CD4-positive, alpha-beta T cell treated with Interleukin-21 for 1 hour (primary cell): Measurements from ENCODE around the gene RPL32.

ENCODE experiments used
- DNase-seq: peaks from one replicate; pipeline ENCODE4 v3.0.0-alpha.2; 2020

RPL32 gene

GRCh38 chr3:12830785-12831156, 10.6 kb downstream of the RPL32 start:
- no peak for DNase-seq

GRCh38 chr3:12829886-12830784, 11.2 kb downstream of the RPL32 start:
- DNase-seq, result no peak

- no peak for DNase-seq
Measured at GRCh38 chr3:12829404-12829803, 12.0 kb downstream of the RPL32 start.

- DNase-seq, result no peak
Measured at GRCh38 chr3:12828751-12829150, 12.6 kb downstream of the RPL32 start.

DNA sequence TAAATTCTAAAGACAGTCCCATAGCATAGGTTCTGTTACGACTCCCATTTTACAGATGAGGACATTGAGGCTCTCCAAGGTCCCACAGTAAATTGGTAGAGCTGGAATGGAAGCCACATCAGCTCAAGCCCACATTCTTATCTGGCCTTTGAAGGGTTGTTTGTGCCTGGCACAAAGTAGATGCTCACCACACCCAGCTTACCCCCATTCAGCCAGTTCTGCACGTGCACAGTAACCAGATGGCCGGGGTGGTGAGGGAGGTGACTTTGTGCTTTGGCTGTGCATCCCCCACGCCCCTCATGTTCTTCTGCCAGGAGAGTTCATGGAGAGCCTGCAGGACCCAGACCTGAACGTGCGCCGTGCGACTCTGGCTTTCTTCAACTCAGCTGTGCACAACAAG, 16.2 kb downstream of the RPL32 start:
- no peak for DNase-seq

GRCh38 chr3:12824299-12824698, 17.1 kb downstream of the RPL32 start:
- DNase-seq, result no peak

GRCh38 chr3:12822725-12823373, 18.5 kb downstream of the RPL32 start:
- no peak for DNase-seq

DNA sequence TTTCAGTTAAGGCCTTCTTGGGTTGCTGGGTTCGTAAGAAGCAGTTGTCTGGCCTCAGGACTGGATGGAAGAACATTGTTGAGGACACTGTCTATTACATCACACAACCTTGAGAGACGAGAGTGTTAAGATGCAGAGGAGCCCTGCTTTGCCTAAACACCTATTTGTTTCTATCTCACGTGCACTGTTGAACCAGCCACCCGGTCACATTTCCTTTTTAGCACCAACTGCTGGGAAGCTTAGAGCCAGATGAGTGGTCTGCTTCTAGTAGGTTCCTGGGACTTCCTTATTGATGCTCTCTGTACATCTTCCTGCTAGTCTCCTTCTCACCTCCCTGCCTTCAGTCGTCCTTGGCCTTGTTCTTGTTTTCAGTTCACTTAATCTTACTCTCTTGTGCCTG, 22.6 kb downstream of the RPL32 start:
- DNase-seq, result no peak

DNA sequence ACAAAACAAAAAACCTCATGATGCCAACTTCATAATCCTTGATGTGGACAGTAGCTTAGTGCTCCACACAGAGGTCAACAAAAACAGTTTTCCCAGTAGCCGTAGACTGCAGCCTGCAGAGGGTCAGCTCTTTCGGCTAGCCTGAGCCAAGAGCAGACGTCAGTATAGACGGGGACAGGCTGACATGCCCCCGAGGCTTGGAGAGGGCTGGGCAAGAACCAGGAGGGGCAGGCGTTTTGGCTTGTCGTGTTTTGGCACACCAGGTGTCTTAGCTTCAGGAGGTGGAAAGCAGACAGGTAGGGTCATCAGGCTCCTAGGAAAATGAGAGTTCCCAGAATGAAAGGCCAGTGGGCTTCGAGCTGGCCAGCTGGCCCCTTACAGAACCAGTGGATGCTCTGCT, 23.1 kb downstream of the RPL32 start:
- DNase-seq, result no peak

- DNase-seq, result no peak
Measured at GRCh38 chr3:12817343-12817710, 24.0 kb downstream of the RPL32 start.

- DNase-seq, result no peak
Measured at GRCh38 chr3:12816521-12817342, 24.6 kb downstream of the RPL32 start.

- DNase-seq, result no peak
Measured at GRCh38 chr3:12815719-12816118, 25.6 kb downstream of the RPL32 start.

GRCh38 chr3:12815078-12815477, 26.3 kb downstream of the RPL32 start:
- DNase-seq, result no peak

GRCh38 chr3:12813967-12814366, 27.4 kb downstream of the RPL32 start:
- DNase-seq, result no peak

GRCh38 chr3:12812812-12813211, 28.6 kb downstream of the RPL32 start:
- DNase-seq, result no peak

- no peak for DNase-seq
Measured at GRCh38 chr3:12810961-12811360, 30.4 kb downstream of the RPL32 start.

DNA sequence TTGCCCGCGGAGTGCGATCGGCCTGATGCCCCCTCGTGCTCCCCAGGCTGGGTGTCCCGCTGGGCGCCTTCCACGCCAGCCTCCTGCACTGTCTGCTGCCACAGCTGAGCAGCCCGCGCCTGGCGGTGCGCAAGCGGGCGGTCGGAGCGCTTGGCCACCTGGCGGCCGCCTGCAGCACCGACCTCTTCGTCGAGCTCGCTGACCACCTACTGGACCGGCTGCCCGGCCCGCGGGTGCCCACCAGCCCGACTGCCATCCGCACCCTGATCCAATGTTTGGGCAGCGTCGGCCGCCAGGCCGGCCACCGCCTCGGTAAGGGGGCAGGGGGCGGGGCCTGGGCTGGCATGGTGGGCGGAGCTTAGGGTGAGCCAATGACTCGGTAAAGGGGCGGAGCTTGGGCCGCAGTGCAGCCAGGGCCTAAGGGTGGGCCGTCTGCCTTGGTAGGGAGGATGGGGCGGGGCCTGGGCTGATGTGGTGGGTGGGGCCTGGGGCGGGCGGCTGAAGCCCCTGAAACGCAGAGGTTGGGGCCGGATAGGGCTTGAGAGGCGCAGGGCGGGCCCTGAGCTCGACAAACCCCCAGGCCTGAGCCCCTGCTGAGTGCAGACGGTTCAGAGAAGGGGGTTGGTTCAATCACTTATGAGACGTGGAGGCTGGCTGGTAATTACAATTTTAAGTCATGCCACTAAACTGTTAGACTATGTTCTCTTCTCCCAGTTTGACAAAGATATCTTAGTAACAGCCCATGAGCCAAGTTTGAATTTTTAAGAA, 31.2 kb downstream of the RPL32 start:
- DNase-seq, result peak; percentile 94

DNA sequence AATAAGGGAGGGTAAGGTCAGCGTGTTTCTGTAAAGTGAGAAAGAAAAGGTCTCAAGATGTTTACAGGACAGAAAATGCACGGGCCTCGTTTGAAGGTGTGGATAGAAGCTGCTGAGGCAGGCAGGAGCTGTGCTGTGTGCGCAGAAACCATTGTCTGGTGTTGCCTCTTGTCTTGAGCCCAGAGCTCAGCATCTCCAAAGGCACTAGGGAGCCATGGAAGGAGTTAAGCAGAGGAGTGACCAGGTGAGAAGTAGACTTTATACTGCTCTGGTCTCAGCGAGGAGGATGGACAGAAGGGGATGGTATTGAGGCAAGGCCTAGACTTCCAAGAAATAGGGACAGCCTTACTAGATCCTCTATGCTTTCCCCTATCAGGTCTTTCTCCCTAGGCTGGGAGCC, 31.9 kb downstream of the RPL32 start:
- no peak for DNase-seq

- no peak for DNase-seq
Measured at GRCh38 chr3:12809001-12809400, 32.4 kb downstream of the RPL32 start.

DNA sequence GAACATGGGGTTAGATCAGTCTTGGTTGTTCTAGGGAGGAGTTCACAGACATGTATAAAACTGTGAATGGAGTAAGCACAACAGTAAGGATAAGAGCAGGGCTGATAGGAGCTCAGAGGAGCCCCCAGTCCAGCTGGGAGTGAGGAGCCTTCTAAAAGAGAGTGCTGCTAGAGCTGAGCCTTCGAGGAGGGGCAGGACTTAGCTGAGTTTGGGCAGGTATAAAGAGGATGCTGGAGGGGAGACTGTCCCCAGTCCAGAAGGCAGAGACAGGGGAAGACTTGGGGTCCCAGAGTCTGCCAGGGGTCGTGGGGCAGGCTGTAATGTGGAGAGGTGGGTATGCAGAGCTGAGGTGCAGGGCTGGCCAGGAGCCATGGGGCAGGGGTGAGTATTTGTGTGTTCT, 32.8 kb downstream of the RPL32 start:
- no peak for DNase-seq

DNA sequence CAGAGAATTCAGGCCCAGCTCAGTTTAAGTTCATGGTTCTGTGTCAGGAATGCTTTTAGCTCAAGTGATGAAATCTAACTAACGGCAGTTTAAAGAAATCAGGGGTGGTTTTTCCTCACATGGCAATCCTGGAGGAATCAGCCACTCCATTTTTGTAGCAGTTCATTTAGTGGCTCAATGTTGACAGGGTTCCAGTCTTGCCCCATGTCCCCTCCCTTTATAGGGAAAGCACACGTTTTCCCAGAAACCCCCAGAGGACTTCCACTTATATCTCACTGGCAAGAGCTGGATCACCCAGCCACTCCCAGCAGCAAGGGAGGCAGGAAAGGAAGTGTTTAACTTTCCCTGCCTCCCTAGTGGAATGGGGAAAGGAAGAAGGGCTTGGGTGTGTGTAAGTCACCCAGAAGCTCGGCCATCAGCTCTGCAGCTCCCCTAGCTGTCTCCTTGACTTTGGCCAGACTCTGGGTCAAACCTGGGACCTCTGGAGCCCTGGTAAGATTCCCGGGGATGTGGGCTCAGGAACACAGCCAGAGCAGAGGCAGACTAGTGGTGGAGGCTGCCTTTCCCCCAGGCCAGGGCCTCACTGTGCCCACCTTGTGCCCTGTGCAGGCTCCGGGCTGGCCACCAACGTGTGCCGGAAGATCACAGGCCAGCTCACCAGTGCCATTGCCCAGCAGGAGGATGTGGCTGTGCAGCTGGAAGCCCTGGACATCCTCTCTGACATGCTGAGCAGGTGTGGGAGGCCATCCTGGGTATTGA, 33.6 kb downstream of the RPL32 start:
- no peak for DNase-seq

DNA sequence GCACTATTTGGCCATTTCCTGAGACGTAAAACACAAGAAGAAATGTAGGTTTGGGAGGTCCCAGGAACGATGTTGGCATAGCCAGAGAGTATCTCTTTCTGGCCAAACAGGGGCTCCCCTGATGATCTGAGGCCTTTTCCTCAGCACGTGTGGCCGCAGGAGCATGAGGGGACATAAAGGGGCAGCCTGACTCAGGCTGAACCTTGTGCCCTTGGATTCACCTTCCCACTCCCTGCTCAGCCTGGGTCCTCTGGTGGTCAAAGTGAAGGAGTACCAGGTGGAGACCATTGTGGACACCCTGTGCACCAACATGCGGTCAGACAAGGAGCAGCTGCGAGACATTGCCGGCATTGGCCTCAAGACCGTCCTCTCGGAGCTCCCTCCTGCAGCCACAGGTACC, 34.3 kb downstream of the RPL32 start:
- no peak for DNase-seq
